Measurements from ENCODE around the gene KLHL33. TPM values are rescaled to one million over a fixed set of nuclear protein-coding genes. Genes with fewer than 3 reads are reported as not detected.

Gene KLHL33
- total RNA-seq, 2 experiments from 2014 or later: 0.07 to 0.10 TPM

GRCh38 chr14:20382526-20382925 lies 53.4 kb downstream of the KLHL33 start:
- H3K36me3 Mint-ChIP-seq (ENCODE audit: low read depth): peaks cover 37% of the 10 kb centered on the region
- H3K4me3 Mint-ChIP-seq: no peak overlapping the region
- no peaks in the 10 kb centered on the region for H3K4me1 Mint-ChIP-seq (ENCODE audit: low read depth)
- DNase-seq: no peak
- intact Hi-C loops (cut with micrococcal nuclease): no loop called here
- H3K27me3 Mint-ChIP-seq (ENCODE audit: low read depth): no peaks in the 10 kb centered on the region
- H3K9me3 Mint-ChIP-seq: no peaks in the 10 kb centered on the region
- H3K27ac Mint-ChIP-seq: no peak overlapping the region
- CTCF ChIA-PET: no interaction called here

DNA sequence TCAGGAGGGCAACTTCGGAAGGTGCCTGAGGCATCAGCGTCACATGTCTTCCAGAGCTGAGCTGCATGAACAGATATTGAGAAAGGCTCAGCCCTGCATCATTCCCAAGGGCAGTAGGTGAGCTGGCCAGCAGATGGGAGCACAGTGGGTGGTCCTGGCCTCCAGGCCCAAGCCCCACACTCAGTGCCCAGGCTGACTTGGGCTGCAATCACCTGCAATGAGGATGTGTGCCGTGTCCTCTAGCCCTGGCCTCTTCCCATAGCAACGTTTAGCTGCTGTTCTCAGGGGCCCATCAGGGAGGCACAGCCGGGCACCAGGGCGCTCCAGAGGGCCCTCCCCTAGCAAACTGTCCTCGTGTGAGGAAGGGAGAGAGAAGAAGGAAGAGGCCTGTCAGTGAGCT lies 54.6 kb downstream of the KLHL33 start:
- Mint-ChIP-seq H3K9me3 (no peaks in the 10 kb centered on the region), H3K27me3 (ENCODE audit: low read depth) (no peaks in the 10 kb centered on the region), H3K4me1 (ENCODE audit: low read depth) (no peaks in the 10 kb centered on the region), H3K36me3 (ENCODE audit: low read depth) (peaks cover 35% of the 10 kb centered on the region), H3K27ac (no peak overlapping the region), H3K4me3 (no peak overlapping the region)
- CTCF ChIA-PET: no interaction called here
- intact Hi-C loops (cut with micrococcal nuclease): no loop called here
- DNase-seq: no peak

GRCh38 chr14:20380681-20381080 lies 55.3 kb downstream of the KLHL33 start:
- H3K36me3 Mint-ChIP-seq (ENCODE audit: low read depth): peaks cover 32% of the 10 kb centered on the region
- intact Hi-C loops (cut with micrococcal nuclease): no loop called here
- H3K9me3 Mint-ChIP-seq: no peaks in the 10 kb centered on the region
- H3K4me1 Mint-ChIP-seq (ENCODE audit: low read depth): no peaks in the 10 kb centered on the region
- CTCF ChIA-PET: no interaction called here
- H3K27ac Mint-ChIP-seq: no peak overlapping the region
- no peak overlapping the region for H3K4me3 Mint-ChIP-seq
- no peak for DNase-seq
- no peaks in the 10 kb centered on the region for H3K27me3 Mint-ChIP-seq (ENCODE audit: low read depth)

DNA sequence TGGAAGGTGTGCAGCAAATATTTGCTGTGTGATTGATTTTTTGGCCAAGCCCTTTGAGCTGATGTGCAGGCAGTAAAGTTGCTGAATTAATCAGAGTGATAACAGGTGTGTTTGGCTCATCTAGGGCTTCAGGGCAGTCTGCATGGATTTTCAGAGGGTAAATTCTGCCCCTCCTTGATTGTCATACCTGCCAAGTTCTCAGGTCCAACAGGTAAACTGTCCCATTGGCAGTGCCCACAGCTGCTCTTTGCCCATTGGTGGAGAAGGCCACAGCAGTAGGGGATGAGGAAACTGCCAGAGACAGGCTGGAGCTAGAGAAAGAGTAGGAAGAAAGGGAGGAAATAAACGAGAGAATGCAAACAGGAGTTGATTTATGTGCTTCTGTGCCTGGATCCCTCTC lies 56.2 kb downstream of the KLHL33 start:
- H3K4me3 Mint-ChIP-seq: no peak overlapping the region
- H3K36me3 Mint-ChIP-seq (ENCODE audit: low read depth): peaks cover 34% of the 10 kb centered on the region
- CTCF ChIA-PET: interaction anchor here (0.6 kb wide), 1 partner anchor 168 kb away, joined by 3 read pairs; no protein-coding TSS in a partner anchor
- H3K4me1 Mint-ChIP-seq (ENCODE audit: low read depth): no peaks in the 10 kb centered on the region
- DNase-seq: no peak
- H3K27ac Mint-ChIP-seq: no peak overlapping the region
- H3K27me3 Mint-ChIP-seq (ENCODE audit: low read depth): no peaks in the 10 kb centered on the region
- H3K9me3 Mint-ChIP-seq: no peaks in the 10 kb centered on the region
- intact Hi-C loops (cut with micrococcal nuclease): no loop called here

- intact Hi-C loops (cut with micrococcal nuclease): no loop called here
- Mint-ChIP-seq H3K27me3 (ENCODE audit: low read depth) (no peaks in the 10 kb centered on the region), H3K4me3 (no peak overlapping the region), H3K9me3 (no peaks in the 10 kb centered on the region), H3K4me1 (ENCODE audit: low read depth) (no peaks in the 10 kb centered on the region), H3K27ac (no peak overlapping the region), H3K36me3 (ENCODE audit: low read depth) (peaks cover 28% of the 10 kb centered on the region)
- CTCF ChIA-PET: interaction anchor here (1.1 kb wide), 1 partner anchor 22 kb away, joined by 3 read pairs; no protein-coding TSS in a partner anchor
- DNase-seq: no peak
Observed at GRCh38 chr14:20377171-20377570, 58.8 kb downstream of the KLHL33 start.

DNA sequence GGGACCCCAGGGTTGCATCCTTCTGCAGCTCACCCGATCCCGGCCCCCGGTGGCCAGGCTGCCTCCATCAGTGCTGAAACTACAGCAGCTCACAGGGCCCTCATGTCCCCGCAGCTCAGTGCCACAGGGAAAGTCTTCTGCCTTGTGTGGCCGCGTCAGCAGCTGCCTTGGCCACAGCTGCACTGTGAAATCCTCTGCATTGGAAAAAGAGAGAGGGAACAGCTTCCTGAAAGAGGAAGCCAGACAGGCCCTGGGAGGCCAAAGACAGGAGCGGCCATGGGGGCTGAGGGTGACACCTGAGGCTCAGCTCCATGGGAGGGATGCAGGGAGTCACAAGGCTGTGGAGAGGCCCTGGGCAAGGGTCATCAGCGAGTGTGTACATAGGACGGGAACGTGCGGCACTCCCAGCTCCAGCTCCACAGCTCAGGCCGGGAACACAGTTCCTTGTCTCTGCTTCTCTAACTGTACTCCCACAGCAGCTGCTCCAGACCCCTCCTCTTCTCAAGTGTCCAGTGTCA lies 59.8 kb downstream of the KLHL33 start:
- Mint-ChIP-seq H3K27ac (no peak overlapping the region), H3K4me1 (ENCODE audit: low read depth) (no peaks in the 10 kb centered on the region), H3K27me3 (ENCODE audit: low read depth) (no peaks in the 10 kb centered on the region), H3K4me3 (no peak overlapping the region), H3K36me3 (ENCODE audit: low read depth) (peaks cover 30% of the 10 kb centered on the region), H3K9me3 (no peaks in the 10 kb centered on the region)
- no peak for DNase-seq
- CTCF ChIA-PET: interaction anchor here (1.1 kb wide), 1 partner anchor 21 kb away, joined by 3 read pairs; no protein-coding TSS in a partner anchor
- intact Hi-C loops (cut with micrococcal nuclease): no loop called here

Other genes with a start within 250 kb of the KLHL33 start
- gene OR11G2, start 245.3 kb downstream of the KLHL33 start, total RNA-seq: not detected
- gene OR11H6, start 212.5 kb downstream of the KLHL33 start, total RNA-seq: not detected
- not detected for gene OR11H7, start 207.2 kb downstream of the KLHL33 start, total RNA-seq
- not detected for gene OR11H4, start 196.9 kb downstream of the KLHL33 start, total RNA-seq
- 10 to 100 TPM; 15.2 to 18.5 TPM for gene TTC5, start 130.2 kb downstream of the KLHL33 start, total RNA-seq
- 10 to 100 TPM; 93.4 to 98.6 TPM for gene CCNB1IP1, start 102.9 kb downstream of the KLHL33 start, total RNA-seq
- gene PARP2, start 92.5 kb downstream of the KLHL33 start, total RNA-seq: 10 to 100 TPM; 62.5 to 63.5 TPM
- gene TEP1, start 22.7 kb downstream of the KLHL33 start, total RNA-seq: 10 to 100 TPM; 34.3 to 37.0 TPM
- gene OSGEP, start 18.6 kb upstream of the KLHL33 start, total RNA-seq: 10 to 100 TPM; 35.7 to 36.8 TPM
- 100 to 1,000 TPM; 187 to 190 TPM for gene APEX1, start 19.1 kb upstream of the KLHL33 start, total RNA-seq
- 10 to 100 TPM; 31.6 to 32.3 TPM for gene PIP4P1, start 25.3 kb upstream of the KLHL33 start, total RNA-seq
- gene PNP, start 33.2 kb upstream of the KLHL33 start, total RNA-seq: 100 to 1,000 TPM; 187 to 191 TPM
- gene RNASE10, start 69.4 kb upstream of the KLHL33 start, total RNA-seq: under 1 TPM; 0.48 to 0.52 TPM
- not detected for gene RNASE9, start 124.9 kb upstream of the KLHL33 start, total RNA-seq
- gene RNASE11, start 151.8 kb upstream of the KLHL33 start, total RNA-seq: not detected
- gene RNASE12, start 155.2 kb upstream of the KLHL33 start, total RNA-seq: not detected
- not detected for gene OR6S1, start 205.5 kb upstream of the KLHL33 start, total RNA-seq
- under 1 TPM in 1 of 2 experiments, not detected in 1; 0.19 TPM for gene RNASE4, start 248.4 kb upstream of the KLHL33 start, total RNA-seq